ENCODE results near the gene SLC9A2.
A peak's percentile ranks its signal among the peaks of the same experiment; 100 is the strongest.

SLC9A2 gene

DNA sequence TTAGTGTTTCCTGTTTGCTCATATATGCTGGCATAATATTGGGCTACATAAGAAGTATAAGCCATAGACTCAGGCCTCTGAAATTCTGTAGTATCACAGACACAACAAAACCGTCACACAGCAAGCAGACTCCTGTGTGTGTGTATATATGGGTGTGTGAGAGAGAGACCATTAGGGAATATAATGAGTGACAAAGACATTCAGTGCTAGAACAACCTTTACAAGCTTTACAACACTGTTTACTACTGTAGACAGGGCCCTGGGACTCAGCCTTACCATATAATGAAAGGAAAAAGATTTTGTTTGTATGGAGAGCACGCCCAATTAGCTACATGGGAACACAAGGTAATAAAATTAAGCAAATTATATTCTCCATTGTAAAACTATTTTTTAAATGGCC, 77.1 kb downstream of the SLC9A2 start:
- no peak overlapping the region for H3K4me3 ChIP-seq (ENCODE audit: low read depth, low read length)
- in situ Hi-C loops (cut with HindIII; ENCODE audit: low sequenced_read_pairs), result no loop called here
- TF ChIP-seq, protein P1, sequence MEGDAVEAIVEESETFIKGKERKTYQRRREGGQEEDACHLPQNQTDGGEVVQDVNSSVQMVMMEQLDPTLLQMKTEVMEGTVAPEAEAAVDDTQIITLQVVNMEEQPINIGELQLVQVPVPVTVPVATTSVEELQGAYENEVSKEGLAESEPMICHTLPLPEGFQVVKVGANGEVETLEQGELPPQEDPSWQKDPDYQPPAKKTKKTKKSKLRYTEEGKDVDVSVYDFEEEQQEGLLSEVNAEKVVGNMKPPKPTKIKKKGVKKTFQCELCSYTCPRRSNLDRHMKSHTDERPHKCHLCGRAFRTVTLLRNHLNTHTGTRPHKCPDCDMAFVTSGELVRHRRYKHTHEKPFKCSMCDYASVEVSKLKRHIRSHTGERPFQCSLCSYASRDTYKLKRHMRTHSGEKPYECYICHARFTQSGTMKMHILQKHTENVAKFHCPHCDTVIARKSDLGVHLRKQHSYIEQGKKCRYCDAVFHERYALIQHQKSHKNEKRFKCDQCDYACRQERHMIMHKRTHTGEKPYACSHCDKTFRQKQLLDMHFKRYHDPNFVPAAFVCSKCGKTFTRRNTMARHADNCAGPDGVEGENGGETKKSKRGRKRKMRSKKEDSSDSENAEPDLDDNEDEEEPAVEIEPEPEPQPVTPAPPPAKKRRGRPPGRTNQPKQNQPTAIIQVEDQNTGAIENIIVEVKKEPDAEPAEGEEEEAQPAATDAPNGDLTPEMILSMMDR (IDR thresholded peaks at IDR 0.05; ENCODE audit: low read depth, low read length, missing control alignments), result no peak
- no peak for DNase-seq (ENCODE audit: low read depth)

DNA sequence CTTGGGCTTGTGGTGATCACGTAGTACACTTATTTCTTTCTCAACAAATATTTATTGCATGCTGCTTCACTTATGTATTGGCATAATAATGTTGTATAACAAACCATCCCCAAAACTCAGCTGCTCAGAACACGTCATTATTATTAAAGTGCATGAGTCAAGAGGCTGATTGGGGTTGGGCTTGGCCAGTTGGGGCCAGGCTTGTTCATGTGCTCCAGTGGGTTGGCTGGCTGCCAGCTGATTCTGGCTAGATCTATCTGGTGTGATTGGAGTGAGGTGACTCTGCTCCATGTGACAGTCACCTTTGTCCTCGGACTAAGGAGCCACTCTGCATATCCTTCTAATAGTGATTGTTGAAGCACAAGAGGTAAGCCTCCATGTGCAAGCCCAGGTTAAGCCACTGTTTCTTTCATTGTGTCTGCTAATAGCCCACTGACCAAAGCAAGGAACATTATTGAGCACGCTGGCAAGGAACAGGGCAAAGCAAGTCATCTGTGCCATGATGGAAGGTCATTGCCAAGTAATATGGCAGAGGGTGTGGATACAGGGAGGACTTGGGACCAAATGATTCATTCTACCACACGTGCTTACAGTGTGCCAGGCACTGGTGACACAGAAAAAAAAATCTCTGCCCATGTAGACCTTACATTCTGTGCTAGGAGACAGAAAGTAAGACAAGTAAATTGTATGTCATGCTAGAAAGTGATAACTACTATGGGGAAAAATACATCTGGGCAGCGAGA, 79.2 kb downstream of the SLC9A2 start:
- TF ChIP-seq, protein P1 (IDR thresholded peaks at IDR 0.05; ENCODE audit: low read depth, low read length, missing control alignments), result no peak
- DNase-seq (ENCODE audit: low read depth), result no peak
- no peak overlapping the region for H3K4me3 ChIP-seq (ENCODE audit: low read depth, low read length)
- in situ Hi-C loops (cut with HindIII; ENCODE audit: low sequenced_read_pairs), result no loop called here

DNA sequence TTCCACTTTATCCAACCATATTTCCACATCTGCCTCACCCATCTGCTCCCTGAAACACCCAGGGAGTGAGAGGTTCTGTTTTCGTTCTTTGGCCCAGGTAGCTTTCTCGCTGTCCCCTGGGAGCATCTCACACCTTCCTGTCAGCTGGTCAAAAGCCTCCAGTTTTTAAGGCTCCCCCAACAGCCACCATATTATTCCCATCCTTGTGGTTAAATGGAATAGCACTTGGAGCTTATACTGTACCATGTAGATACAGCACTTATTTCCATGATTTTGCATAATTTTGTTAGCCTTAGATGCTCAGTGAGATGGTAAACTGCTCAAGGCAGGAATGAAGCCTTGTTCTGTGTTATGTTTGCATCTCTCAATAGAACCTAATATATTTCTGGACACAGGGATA, 84.0 kb downstream of the SLC9A2 start:
- DNase-seq (ENCODE audit: low read depth), result no peak
- TF ChIP-seq, protein P1 (IDR thresholded peaks at IDR 0.05; ENCODE audit: low read depth, low read length, missing control alignments), result no peak
- in situ Hi-C loops (cut with HindIII; ENCODE audit: low sequenced_read_pairs), result no loop called here
- H3K4me3 ChIP-seq (ENCODE audit: low read depth, low read length), result no peak overlapping the region

DNA sequence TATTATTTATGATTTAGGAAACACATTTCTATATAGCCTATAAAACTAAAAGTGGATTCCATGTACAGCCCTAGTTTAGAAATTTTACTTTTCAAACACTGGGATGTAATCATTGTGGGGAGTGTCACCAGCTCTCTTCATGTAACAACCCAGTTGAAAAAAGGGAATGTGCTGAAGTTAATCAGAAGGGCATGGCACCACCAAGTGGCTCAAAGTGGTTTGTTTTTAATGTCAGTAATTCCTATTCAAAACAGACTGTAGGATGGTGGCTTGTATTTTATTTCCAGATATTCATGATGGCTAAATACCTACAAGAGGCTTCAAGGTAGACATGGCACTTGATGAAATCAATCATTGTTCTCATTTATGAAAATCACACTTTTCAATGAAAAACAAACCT, 84.4 kb downstream of the SLC9A2 start:
- no peak overlapping the region for H3K4me3 ChIP-seq (ENCODE audit: low read depth, low read length)
- TF ChIP-seq, protein P1 (IDR thresholded peaks at IDR 0.05; ENCODE audit: low read depth, low read length, missing control alignments), result peak; percentile 41
- DNase-seq (ENCODE audit: low read depth), result no peak
- in situ Hi-C loops (cut with HindIII; ENCODE audit: low sequenced_read_pairs), result no loop called here

DNA sequence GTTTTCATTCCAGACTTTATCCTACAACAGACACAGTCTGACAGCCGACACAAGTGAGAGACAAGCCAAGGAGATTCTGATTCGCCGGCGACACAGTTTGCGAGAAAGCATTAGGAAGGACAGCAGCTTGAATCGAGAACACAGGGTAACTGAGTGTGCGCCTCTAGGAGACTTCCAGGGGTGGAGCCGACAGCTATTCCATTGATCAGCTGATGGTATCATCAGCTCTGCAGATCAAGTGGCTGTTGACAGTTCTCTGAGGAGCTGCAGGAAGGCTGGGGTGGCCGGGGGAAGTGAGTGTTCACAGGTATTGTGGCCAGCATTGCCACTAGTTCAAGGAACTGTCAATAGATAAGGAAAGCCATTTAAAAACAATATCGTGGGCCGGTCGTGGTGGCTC, 85.2 kb downstream of the SLC9A2 start:
- H3K4me3 ChIP-seq (ENCODE audit: low read depth, low read length), result no peak overlapping the region
- in situ Hi-C loops (cut with HindIII; ENCODE audit: low sequenced_read_pairs), result no loop called here
- no peak for DNase-seq (ENCODE audit: low read depth)
- TF ChIP-seq, protein P1 (IDR thresholded peaks at IDR 0.05; ENCODE audit: low read depth, low read length, missing control alignments), result no peak

DNA sequence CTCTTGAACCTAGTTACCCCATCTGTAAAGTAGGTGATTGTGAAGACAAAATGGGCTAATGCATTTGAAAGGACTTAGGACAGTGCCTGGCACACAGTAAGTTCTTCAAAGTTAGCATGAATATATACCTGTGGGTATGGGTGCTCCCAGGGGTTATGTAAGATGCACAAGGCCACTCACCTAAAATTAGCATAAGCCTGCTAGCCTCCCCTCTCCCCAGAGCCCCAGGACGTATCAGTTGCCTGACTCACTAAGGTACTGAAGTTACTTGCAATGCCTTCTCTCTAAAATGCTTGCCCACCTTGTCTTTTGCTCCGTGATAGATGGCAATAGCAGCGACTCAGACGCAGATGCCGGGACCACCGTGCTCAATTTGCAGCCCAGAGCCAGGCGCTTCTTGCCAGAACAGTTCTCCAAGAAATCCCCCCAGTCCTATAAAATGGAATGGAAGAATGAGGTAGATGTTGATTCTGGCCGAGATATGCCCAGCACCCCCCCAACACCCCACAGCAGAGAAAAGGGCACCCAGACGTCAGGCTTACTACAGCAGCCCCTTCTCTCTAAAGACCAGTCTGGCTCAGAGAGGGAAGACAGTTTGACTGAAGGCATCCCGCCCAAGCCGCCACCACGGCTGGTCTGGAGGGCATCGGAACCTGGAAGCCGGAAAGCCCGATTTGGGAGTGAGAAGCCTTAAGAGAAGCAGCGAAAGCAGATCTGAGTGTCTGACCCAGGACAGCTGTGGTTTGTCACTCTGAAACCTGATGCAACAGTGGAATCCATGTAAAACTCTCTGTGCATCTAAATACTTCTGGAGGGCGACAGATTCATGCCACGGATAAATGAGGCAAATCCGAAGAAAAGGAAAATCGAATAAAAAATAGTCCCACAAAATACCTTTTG, 88.7 kb downstream of the SLC9A2 start:
- TF ChIP-seq, protein P1 (IDR thresholded peaks at IDR 0.05; ENCODE audit: low read depth, low read length, missing control alignments), result no peak
- no peak overlapping the region for H3K4me3 ChIP-seq (ENCODE audit: low read depth, low read length)
- in situ Hi-C loops (cut with HindIII; ENCODE audit: low sequenced_read_pairs), result no loop called here
- no peak for DNase-seq (ENCODE audit: low read depth)
